WTC11 (cell line): ENCODE results near the gene MTRF1.

Source experiments
- RORB ChIP-seq: fragments of 250-450 bp; sonication (Bioruptor Pico); IDR thresholded peaks from 2 replicates; pipeline ENCODE4 v1.9.0; 2021; ENCODE audit warnings: mild to moderate bottlenecking
- SMAD3 ChIP-seq: sonication (generic); formaldehyde crosslinking; IDR thresholded peaks from 2 replicates; pipeline ENCODE4 v1.8.0; 2022; ENCODE audit warnings: missing genetic modification reagents, mild to moderate bottlenecking, borderline replicate concordance
- TF ChIP-seq, protein P1 (sequence below): fragments of 200-600 bp; IDR thresholded peaks from 2 replicates; pipeline ENCODE4 v1.8.0; 2022; ENCODE audit warnings: antibody characterized with exemption

DNA sequence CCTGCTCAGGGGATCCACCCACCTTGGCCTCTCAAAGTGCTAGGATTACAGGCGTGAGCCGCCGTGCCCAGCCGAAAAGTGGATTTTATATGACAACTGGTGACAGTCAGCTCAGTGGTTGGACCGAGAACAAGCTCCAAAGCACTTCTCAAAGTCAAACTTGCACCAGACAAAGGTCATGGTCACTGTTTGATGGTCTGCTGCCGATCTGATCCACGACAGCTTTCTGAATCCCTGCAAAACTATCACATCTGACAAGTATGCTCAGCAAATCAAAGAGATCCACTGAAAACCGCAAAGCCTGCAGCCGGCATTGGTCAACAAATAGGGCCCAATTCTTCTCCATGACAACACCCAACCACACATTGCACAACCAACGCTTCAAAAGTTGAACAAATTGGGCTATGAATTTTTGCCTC, 26.1 kb upstream of the MTRF1 start:
- TF ChIP-seq RORB (CRISPR knock-in tag) (no peak), SMAD3 (no peak)
- TF ChIP-seq, protein P1, sequence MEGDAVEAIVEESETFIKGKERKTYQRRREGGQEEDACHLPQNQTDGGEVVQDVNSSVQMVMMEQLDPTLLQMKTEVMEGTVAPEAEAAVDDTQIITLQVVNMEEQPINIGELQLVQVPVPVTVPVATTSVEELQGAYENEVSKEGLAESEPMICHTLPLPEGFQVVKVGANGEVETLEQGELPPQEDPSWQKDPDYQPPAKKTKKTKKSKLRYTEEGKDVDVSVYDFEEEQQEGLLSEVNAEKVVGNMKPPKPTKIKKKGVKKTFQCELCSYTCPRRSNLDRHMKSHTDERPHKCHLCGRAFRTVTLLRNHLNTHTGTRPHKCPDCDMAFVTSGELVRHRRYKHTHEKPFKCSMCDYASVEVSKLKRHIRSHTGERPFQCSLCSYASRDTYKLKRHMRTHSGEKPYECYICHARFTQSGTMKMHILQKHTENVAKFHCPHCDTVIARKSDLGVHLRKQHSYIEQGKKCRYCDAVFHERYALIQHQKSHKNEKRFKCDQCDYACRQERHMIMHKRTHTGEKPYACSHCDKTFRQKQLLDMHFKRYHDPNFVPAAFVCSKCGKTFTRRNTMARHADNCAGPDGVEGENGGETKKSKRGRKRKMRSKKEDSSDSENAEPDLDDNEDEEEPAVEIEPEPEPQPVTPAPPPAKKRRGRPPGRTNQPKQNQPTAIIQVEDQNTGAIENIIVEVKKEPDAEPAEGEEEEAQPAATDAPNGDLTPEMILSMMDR: no peak
